GM18861 (cell line): Measurements from ENCODE around the gene DENND5A.
A peak's percentile ranks its signal among the peaks of the same experiment; 100 is the strongest.

ENCODE experiments used
- ATAC-seq: cut with Tn5 transposase; IDR thresholded peaks from one replicate; pipeline ENCODE4 v1.9.1; 2021; ENCODE audit not compliant: unreplicated experiment

The DENND5A gene

DNA sequence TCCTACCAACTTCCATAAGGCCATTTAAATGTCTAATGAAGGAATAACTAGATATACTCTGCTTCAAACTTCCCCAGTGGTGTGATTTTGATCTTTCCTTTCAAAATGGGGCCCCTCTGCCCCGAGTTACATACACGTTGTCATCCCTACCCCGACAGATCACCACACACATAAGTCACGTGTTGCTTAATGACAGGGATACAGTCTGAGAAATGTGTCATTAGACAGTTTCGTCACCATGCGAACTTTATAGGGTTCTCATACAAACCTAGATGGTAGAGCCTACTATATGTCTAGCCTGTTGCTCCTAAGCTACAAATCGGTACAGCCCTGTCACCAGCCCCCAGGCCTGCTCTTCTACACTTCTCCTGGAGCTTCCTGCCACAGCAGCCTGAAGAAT is 124.0 kb downstream of the DENND5A start:
- ATAC-seq, result no peak

DNA sequence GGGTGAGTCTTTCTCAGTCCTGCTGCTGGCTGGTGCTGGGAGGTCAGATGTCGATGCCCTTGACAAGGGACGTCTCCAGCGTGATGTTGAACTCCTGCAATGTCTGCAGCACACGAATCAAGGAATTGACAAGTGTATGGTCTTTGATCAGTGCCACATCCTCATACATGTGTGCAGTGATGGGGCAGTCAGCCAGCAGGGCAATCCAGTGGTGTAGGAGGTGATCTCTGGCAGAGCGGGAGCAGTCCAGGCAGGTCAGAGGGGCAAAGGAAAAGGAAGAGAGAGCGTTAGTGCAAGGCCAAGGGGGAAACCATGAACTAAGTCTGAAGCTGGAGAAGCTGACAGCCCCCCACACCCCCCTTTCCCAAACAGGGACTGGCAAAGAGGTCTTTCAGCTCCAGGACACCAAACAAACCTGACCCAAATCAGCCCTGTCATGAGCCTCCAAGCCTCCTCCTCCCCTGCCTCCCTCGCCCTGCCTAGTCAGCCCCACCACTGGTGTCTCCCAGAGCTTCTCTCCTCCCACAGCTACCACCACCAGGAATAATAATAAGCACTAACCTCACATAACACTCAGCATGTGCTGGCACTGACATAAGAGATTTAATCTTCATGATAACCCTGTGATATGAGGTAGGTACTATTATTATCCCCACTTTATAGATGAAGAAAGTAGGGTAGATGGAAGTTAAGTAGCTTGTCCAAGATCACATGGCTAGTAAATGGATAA is 125.4 kb downstream of the DENND5A start:
- ATAC-seq, result no peak

GRCh38 chr11:9138612-9139579 is 126.3 kb downstream of the DENND5A start:
- no peak for ATAC-seq

DNA sequence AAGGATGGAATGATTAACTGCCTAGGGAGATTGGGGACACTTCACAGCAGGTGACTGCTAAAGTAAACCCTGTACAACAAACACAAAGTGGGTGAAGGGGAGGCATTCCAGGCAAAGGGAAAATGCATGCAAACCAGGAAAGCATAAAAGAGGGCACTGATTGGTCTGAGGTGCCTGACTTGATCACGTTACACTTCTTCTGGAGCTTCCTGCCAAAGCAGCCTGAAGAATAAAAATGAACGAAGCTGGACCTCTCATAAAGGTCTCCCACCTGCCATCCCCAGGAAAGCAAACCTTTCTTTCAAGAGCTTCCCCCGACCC is 127.1 kb downstream of the DENND5A start:
- no peak for ATAC-seq

DNA sequence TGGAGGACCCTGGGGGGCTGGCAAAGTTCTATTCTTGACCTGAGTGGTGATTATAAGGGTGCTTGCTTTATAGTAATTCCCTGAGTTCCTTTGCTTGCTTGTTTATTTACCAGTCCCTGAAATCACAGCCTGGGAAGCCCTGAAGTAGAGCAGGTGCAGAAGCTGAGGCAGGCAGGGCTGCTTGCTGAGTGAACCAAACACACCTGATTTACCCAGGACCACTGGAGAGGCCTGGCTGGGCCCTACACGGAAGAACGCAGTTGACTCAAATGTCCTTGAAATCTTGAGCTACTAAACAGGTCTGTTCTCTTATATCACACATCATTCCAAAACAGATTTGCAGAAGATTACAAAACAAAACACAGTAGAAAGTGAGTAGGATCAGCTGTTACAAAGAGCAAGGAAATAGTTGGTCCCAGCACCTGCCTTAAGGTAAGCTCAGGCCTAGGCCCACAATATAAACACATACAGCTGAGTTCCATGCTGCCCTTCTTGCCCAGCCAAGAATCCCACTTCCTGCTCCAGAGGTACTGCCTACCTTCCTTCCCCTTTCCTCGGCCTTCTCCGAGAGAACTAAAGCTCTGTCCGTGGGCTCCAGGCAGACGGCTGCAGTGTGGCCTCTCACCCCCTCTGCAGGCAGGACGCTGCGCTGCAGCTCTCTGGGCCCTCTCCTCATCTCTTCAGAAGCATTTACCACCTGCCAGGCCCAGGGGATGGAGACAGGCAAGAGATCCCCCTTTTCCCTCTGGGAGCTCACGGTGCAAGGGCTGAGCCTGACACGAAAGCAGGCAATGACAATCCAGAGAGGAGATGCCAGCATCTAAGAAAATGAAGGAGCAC is 127.6 kb downstream of the DENND5A start:
- ATAC-seq, result peak; percentile 82

- no peak for ATAC-seq
Observed at GRCh38 chr11:9136741-9137140, 128.4 kb downstream of the DENND5A start.

DNA sequence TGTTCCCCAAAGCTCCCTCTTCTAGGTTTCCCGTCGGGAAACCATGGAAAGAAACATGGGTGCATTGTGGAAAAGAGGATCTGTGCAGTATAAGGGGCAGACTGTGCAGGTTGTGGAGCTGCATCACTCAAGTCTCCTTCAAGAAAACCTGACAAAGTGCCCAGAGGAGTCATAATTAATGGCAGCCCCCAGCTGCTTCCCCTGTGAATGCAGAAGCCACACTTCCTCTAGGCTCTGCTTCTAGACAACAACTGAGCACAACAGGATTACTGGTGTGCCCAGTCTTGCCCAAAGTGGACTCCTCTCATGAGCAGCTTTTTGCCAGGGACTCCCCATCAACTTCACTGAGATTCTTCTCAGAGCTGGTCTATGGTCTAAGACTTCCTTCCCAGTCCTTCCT is 131.2 kb downstream of the DENND5A start:
- no peak for ATAC-seq

GRCh38 chr11:9132203-9132878 is 132.8 kb downstream of the DENND5A start:
- no peak for ATAC-seq

DNA sequence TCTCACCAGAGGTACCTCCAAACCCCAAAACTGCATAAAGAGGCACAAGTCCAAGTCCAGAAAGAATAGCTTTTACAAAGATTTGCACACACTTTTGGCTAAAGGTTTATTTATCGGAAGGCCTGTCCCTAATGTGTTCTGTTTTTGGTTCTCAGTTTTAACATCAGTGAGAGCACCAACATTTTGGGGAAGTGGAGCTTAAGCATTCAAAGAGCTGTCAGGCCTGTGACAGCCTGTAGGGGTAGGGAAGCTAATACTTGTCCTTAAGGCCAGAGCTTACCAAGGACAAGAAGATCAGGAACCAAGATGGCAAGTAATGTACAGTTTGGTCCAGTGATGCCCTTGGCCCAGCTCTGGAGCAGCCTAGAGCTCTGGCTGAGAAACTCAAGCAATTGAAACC is 134.9 kb downstream of the DENND5A start:
- ATAC-seq, result no peak

- ATAC-seq, result no peak
Observed at GRCh38 chr11:9126636-9127035, 138.5 kb downstream of the DENND5A start.

DNA sequence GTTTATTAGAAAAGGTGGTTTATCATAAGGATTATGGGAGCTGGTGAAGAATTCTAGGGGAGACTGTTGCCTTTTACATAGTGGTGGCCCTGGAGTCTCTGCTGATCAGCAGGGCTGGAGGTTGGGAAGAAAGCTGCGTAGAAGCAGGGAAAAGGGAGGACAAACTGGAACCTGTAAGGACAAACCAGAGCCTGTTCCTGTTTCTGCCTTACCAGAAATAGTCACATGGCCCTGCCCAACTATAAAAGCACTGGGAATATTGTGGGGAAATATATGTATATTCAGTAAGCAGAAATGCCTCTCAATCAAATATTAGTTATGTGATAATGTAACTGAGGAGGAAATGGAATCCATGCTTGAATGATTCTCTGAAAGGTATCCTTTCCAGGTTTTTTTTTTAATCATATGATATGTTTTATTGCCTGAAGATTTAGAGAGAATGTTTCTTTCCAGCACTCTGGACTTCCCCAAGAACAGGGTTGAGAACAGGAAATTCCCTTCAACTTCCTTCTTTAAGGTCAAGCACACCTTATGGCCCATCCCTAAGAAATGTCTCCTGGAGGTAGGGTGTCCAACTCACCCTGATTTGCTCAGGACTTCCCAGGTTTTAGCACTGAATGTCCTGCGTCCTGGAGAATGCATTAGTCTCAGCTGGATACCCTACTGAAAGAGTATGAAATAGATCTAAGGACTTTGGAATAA is 139.8 kb downstream of the DENND5A start:
- no peak for ATAC-seq

- ATAC-seq, result no peak
Observed at GRCh38 chr11:9123595-9124304, 141.4 kb downstream of the DENND5A start.

GRCh38 chr11:9121469-9121796 is 143.7 kb downstream of the DENND5A start:
- ATAC-seq, result no peak

- no peak for ATAC-seq
Observed at GRCh38 chr11:9120664-9121468, 144.3 kb downstream of the DENND5A start.

DNA sequence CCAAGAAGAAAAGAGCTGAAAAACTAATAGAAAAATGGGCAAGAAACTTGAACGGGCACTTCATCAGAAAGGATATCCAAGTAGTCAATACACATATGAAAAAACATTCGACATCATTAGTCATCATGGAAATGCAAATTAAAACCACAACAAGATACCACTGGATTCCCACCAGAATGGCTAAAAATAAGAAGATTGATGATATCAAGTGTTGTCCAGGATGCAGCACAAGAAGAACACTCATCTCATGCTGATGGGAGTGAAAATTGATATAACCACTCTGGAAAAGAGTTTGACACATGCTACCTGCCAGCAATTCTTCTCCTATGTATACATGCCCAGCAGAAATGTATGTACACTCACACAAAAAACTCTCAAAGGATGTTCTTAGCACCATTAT is 146.9 kb downstream of the DENND5A start:
- ATAC-seq, result no peak

- no peak for ATAC-seq
Observed at GRCh38 chr11:9112075-9112474, 153.1 kb downstream of the DENND5A start.

- no peak for ATAC-seq
Observed at GRCh38 chr11:9109858-9110731, 155.1 kb downstream of the DENND5A start.

- no peak for ATAC-seq
Observed at GRCh38 chr11:9104580-9104979, 160.6 kb downstream of the DENND5A start.
